GM12878 (cell line): ENCODE results near the gene AGXT. TPM values are rescaled to one million over a fixed set of nuclear protein-coding genes. Genes with fewer than 3 reads are reported as not detected.

Source experiments
- ATAC-seq: fragments of 200-7000 bp; cut with Tn5 transposase; 3 replicates; pipeline ENCODE4 v1.9.1; 2020; ENCODE audit warnings: mild to moderate bottlenecking, moderate library complexity
- BruUV-seq: library from RNA; stranded (reverse); fragments of 400-500 nt; replicated peaks from 2 replicates; lab custom pipeline; 2021; lab: Mats Ljungman, UMichigan
- CTCF ChIA-PET: fragments of 300-600 bp; sonication (Branson Sonifier 250); formaldehyde crosslinking; extraction: SDS; loops from one replicate; lab custom pipeline; 2021; ENCODE audit warnings: inconsistent platforms; lab: Yijun Ruan, JAX
- POLR2A ChIA-PET: fragments of 350-600 bp; formaldehyde crosslinking; extraction: SDS; loops from one replicate; lab custom pipeline; 2021; ENCODE audit warnings: inconsistent platforms; lab: Charles Lee
- RAD21 ChIA-PET: fragments of 300-600 bp; sonication (Branson Sonifier 250); formaldehyde crosslinking; loops from one replicate; lab custom pipeline; 2023; ENCODE audit warnings: antibody characterized with exemption; ENCODE audit not compliant: unreplicated experiment; lab: Charles Lee
- SMC1A ChIA-PET: fragments of 300-600 bp; sonication (Branson Sonifier 250); formaldehyde crosslinking; loops from one replicate; lab custom pipeline; 2023; ENCODE audit not compliant: unreplicated experiment, uncharacterized antibody; lab: Charles Lee
- DNase-seq: peaks from one replicate; pipeline ENCODE4 v3.0.0-alpha.2; 2011; ENCODE audit warnings: low read depth, low spot score
- FAIRE-seq: peaks from 3 replicates; lab custom pipeline; 2011; peaks lifted over from hg19 to GRCh38; lab: Jason Lieb, UNC
- H2AFZ ChIP-seq: 2 replicates; pipeline ENCODE4 v1.6.0; 2011; ENCODE audit warnings: low read depth, low read length, control low read depth; ENCODE audit not compliant: control insufficient read depth
- H3K27ac ChIP-seq: 2 replicates; pipeline ENCODE4 v1.5.1; 2011; ENCODE audit warnings: control low read depth; ENCODE audit not compliant: control insufficient read depth, insufficient read depth
- H3K27me3 ChIP-seq, 2 experiments: replicated peaks in 1 of 2; 2 replicates each; pipeline versions ENCODE4 v1.6.0 to v1.6.1; 2011; ENCODE audit warnings: low read length in 1 of 2; ENCODE audit not compliant: control insufficient read depth in 2 of 2, insufficient read depth in 2 of 2
- H3K36me3 ChIP-seq, 2 experiments: 2 replicates each; pipeline ENCODE4 v1.5.1; 2011; ENCODE audit warnings: low read length in 1 of 2; ENCODE audit not compliant: control insufficient read depth in 2 of 2, insufficient read depth in 2 of 2
- H3K4me1 ChIP-seq: 2 replicates; pipeline ENCODE4 v1.6.1; 2011; ENCODE audit warnings: mild to moderate bottlenecking, low read length, moderate library complexity, mixed read lengths; ENCODE audit not compliant: control insufficient read depth, insufficient read depth
- H3K4me2 ChIP-seq: 2 replicates; pipeline ENCODE4 v1.6.0; 2011; ENCODE audit warnings: control low read depth; ENCODE audit not compliant: control insufficient read depth, insufficient read depth
- H3K4me3 ChIP-seq: fragments of 200-600 bp; sonication (generic); 2 replicates; pipeline ENCODE4 v1.5.1; 2016
- H3K79me2 ChIP-seq: 2 replicates; pipeline ENCODE4 v1.6.0; 2011; ENCODE audit warnings: low read length; ENCODE audit not compliant: control insufficient read depth, insufficient read depth
- H3K9ac ChIP-seq: 2 replicates; pipeline ENCODE4 v1.8.0; 2011; ENCODE audit warnings: low read length, control low read depth, mixed read lengths; ENCODE audit not compliant: control insufficient read depth, insufficient read depth
- H3K9me3 ChIP-seq: replicated peaks from 3 replicates; pipeline ENCODE4 v1.5.1; 2011; ENCODE audit warnings: mild to moderate bottlenecking, low read length; ENCODE audit not compliant: control insufficient read depth, insufficient read depth
- H4K20me1 ChIP-seq: 2 replicates; pipeline ENCODE4 v1.6.0; 2011; ENCODE audit not compliant: control insufficient read depth, insufficient read depth
- BHLHE40 ChIP-seq, 2 experiments: fragments of 450-650 bp in 1 of 2; IDR thresholded peaks; 2 replicates each; pipeline ENCODE4 v1.6.1; 2011 to 2017; ENCODE audit warnings: low read depth in 2 of 2, borderline replicate concordance in 1 of 2, improper control_type of control experiment in 1 of 2, low read length in 1 of 2, mild to moderate bottlenecking in 1 of 2
- CBX5 ChIP-seq: sonication (generic); IDR thresholded peaks from 2 replicates; pipeline ENCODE4 v1.6.1; 2016; ENCODE audit warnings: low read depth, moderate library complexity, mild to moderate bottlenecking, inconsistent platforms
- CHD2 ChIP-seq: IDR thresholded peaks from 2 replicates; pipeline ENCODE4 v1.6.1; 2011; ENCODE audit warnings: low read depth, low read length, improper control_type of control experiment, borderline replicate concordance
- EED ChIP-seq: sonication (generic); IDR thresholded peaks from 2 replicates; pipeline ENCODE4 v1.6.1; 2016; ENCODE audit warnings: antibody characterized with exemption, low read depth
- FOS ChIP-seq: IDR thresholded peaks from 3 replicates; pipeline ENCODE4 v1.6.1; 2011; ENCODE audit warnings: borderline replicate concordance; ENCODE audit not compliant: insufficient read length; ENCODE audit errors: extremely low read depth
- JUND ChIP-seq: IDR thresholded peaks from 2 replicates; pipeline ENCODE4 v1.6.1; 2012; ENCODE audit warnings: low read depth, mild to moderate bottlenecking, low read length, improper control_type of control experiment, moderate library complexity
- MYB ChIP-seq: fragments of 150-350 bp; IDR thresholded peaks from 2 replicates; pipeline ENCODE4 v1.6.1; 2014; ENCODE audit warnings: mild to moderate bottlenecking, low read depth, low read length, borderline replicate concordance
- SPI1 ChIP-seq: IDR thresholded peaks from 2 replicates; pipeline ENCODE4 v1.6.1; 2011; ENCODE audit warnings: low read depth, mild to moderate bottlenecking, low read length, moderate library complexity, borderline replicate concordance; ENCODE audit not compliant: insufficient read depth
- ZZZ3 ChIP-seq: IDR thresholded peaks from 2 replicates; pipeline ENCODE4 v1.6.1; 2011; ENCODE audit warnings: low read depth; ENCODE audit not compliant: control insufficient read depth, insufficient read length
- WGBS: methylation state at CpG from one replicate; pipeline ENCODE4 v1.1.6; 2016; ENCODE audit warnings: low lambda C conversion rate; ENCODE audit not compliant: insufficient replicate concordance, insufficient coverage; ENCODE audit errors: missing lambda C conversion rate; 5-methylcytosine and 5-hydroxymethylcytosine counted together
- in situ Hi-C: fragments of 300-500 bp; cut with MboI; formaldehyde crosslinking; loops from 9 replicates; pipeline ENCODE4 v1.14.3; 2018; ENCODE audit warnings: mixed read lengths
- intact Hi-C: fragments of 100-400 bp; cut with micrococcal nuclease; formaldehyde crosslinking; loops from one replicate; pipeline ENCODE4 v1.14.2; 2022; ENCODE audit not compliant: unreplicated experiment
- polyA plus RNA-seq, 11 experiments: library from polyadenylated mRNA; depleted of rRNA in 4 of 11; unstranded in 6 of 11; stranded (reverse) in 5 of 11; fragments of >200 nt; fragmentation: Nextera tagmentation in 4 of 11; fragmentation: Illumina TruSeq in 1 of 11; extraction: Ambion mirVana in 4 of 11; extraction: Trizol in 1 of 11; gene quantifications; 1 replicate in 1 of 11; 2 replicates in 10 of 11; pipeline versions ENCODE4 v1.2.1 to v1.2.3, GENCODE V29; 2011 to 2016; ENCODE audit warnings: inconsistent platforms in 2 of 11, missing spikeins in 2 of 11, low read depth in 1 of 11
- total RNA-seq, 4 experiments: library from RNA; depleted of rRNA in 3 of 4; stranded (reverse); fragments of >200 nt in 3 of 4; fragmentation: Illumina TruSeq in 1 of 4; extraction: Trizol in 1 of 4; gene quantifications; 2 replicates each; pipeline versions ENCODE4 v1.2.1 to v1.2.3, GENCODE V29; 2013 to 2021
- TF ChIP-seq, protein P1 (sequence below): IDR thresholded peaks from 2 replicates; pipeline ENCODE4 v1.6.1; 2012; ENCODE audit warnings: low read depth, low read length, improper control_type of control experiment
- TF ChIP-seq, protein P2 (sequence below): IDR thresholded peaks from 2 replicates; pipeline ENCODE4 v1.6.1; 2012; ENCODE audit warnings: low read depth, low read length, improper control_type of control experiment

AGXT gene
- total and polyA plus RNA-seq, 10 of the 15 experiments (the other 5 are each of a cell fraction or from before 2014, with no cell fraction given) = 0.18 TPM; not detected in 9

DNA sequence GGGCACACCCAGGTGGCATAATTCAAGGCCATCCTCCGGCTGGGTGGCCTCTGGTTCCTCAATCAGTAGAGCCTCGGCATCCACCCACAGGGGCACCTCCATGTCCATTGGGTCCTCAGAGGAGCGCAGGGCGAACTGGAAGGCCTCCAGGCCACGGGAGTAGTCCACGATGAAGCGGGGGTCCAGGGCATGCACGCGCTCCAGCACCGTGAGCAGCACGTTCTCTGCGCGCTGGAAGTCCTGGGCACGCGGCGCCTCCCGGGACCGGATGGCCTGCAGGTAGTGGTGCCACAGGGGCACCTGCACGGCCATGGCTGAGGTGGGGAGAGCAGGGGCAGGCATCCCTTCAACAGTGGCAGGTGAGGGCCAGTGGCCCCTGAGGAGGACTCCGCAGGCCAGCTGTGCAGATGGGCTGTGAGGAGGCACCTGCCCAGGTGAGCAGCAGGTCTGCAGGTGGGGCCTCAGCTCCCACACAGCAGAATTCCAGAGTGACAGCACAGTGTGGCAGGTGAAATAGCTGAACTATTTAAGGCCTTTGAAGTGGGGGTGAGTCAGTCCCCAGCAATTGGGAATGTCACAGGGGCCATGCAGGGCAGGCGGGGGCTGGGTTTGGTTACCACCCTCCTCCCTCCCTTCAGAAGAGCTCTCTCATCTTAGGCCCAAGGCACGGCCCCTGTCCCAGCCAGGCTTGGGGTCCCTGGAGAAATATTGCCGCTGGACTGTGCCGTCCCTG lies 27.2 kb downstream of the AGXT start, which contains the start of gene MAB21L4:
Gene MAB21L4 (minus strand): TSS at position 501 of the 733 bp plus-strand sequence. CDS start 159 bp downstream, at position 342.
- Histone ChIP-seq H3K4me3 (no peak within 1 kb of the TSS), H2AFZ (no peak within 1 kb of the TSS), H3K4me2 (no peak within 1 kb of the TSS), H3K79me2 (no peaks in the 10 kb centered on the region), H3K27me3 (no peaks in the 10 kb centered on the region), H3K36me3 (no peaks in the 10 kb centered on the region), H3K9me3 (no peaks in the 10 kb centered on the region), H3K9ac (no peak within 1 kb of the TSS), H3K4me1 (no peaks in the 10 kb centered on the region), H3K27ac (no peak within 1 kb of the TSS), H4K20me1 (no peaks in the 10 kb centered on the region)
- ATAC-seq = no peak
- FAIRE-seq = no peak
- CTCF ChIA-PET = no interaction called here
- no peak for TF ChIP-seq CHD2
- no peak for TF ChIP-seq BHLHE40 (IDR thresholded peaks at IDR 0.05; ENCODE audit: borderline replicate concordance in 1 of 2, low read depth in 2 of 2, low read length in 1 of 2)
- TF ChIP-seq MYB = no peak
- no peak for TF ChIP-seq SPI1
- TF ChIP-seq JUND = no peak
- TF ChIP-seq, protein P1, sequence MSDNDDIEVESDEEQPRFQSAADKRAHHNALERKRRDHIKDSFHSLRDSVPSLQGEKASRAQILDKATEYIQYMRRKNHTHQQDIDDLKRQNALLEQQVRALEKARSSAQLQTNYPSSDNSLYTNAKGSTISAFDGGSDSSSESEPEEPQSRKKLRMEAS = no peak
- no peak for TF ChIP-seq CBX5
- no peak for TF ChIP-seq EED
- TF ChIP-seq FOS = no peak
- TF ChIP-seq, protein P2, sequence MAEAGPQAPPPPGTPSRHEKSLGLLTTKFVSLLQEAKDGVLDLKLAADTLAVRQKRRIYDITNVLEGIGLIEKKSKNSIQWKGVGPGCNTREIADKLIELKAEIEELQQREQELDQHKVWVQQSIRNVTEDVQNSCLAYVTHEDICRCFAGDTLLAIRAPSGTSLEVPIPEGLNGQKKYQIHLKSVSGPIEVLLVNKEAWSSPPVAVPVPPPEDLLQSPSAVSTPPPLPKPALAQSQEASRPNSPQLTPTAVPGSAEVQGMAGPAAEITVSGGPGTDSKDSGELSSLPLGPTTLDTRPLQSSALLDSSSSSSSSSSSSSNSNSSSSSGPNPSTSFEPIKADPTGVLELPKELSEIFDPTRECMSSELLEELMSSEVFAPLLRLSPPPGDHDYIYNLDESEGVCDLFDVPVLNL = no peak
- TF ChIP-seq ZZZ3 = no peak
- POLR2A ChIA-PET = interaction anchor here (1.4 kb wide), 1 partner anchor 15 kb away, joined by 3 read pairs; no protein-coding TSS in a partner anchor
- RAD21 ChIA-PET = interaction anchor here (0.6 kb wide), 1 partner anchor 17 kb away, joined by 3 read pairs; no protein-coding TSS in a partner anchor
- in situ Hi-C loops = no loop called here
- intact Hi-C loops = no loop called here
- SMC1A ChIA-PET = no interaction called here
- BruUV-seq = no TSS peak
- WGBS = 44% methylated on average over 18 of the region's 24 CpGs
- DNase-seq = no peak
